HEK293 (cell line): ENCODE data around the gene TMEM87B.

ENCODE experiments used
- CTCF ChIA-PET: fragments of 350-600 bp; formaldehyde crosslinking; extraction: SDS; loops from one replicate; lab custom pipeline; 2021; ENCODE audit warnings: antibody characterized with exemption; lab: Yijun Ruan, JAX
- POLR2A ChIA-PET: fragments of 300-600 bp; formaldehyde crosslinking; extraction: SDS; loops from one replicate; lab custom pipeline; 2020; ENCODE audit warnings: antibody characterized with exemption, inconsistent platforms; lab: Yijun Ruan, JAX
- H3K27ac ChIP-seq: fragments of 200-500 bp; sonication (Bioruptor generic); 2 replicates; pipeline ENCODE4 v1.5.1; 2014; ENCODE audit warnings: low read depth, low read length, control low read depth, inconsistent platforms; ENCODE audit errors: extremely low read depth
- H3K36me3 ChIP-seq, 2 experiments: fragments of 200-500 bp in 1 of 2; sonication (Bioruptor generic) in 1 of 2; 1 replicate in 1 of 2; 2 replicates in 1 of 2; pipeline ENCODE4 v1.5.1; 2014 to 2017; ENCODE audit warnings: inconsistent platforms in 2 of 2, low read length in 2 of 2; ENCODE audit not compliant: control insufficient read depth in 2 of 2, insufficient read depth in 1 of 2
- H3K4me1 ChIP-seq: fragments of 200-500 bp; sonication (Bioruptor generic); 2 replicates; pipeline ENCODE4 v1.5.1; 2014; ENCODE audit warnings: mild to moderate bottlenecking, low read length, inconsistent platforms; ENCODE audit not compliant: control insufficient read depth, insufficient read depth
- H3K4me3 ChIP-seq: 2 replicates; pipeline ENCODE4 v1.5.1; 2011; ENCODE audit warnings: low read depth, mild to moderate bottlenecking, control low read depth, low read length, moderate library complexity
- H3K9me3 ChIP-seq: fragments of 200-500 bp; sonication (Bioruptor generic); 2 replicates; pipeline ENCODE4 v1.5.1; 2014; ENCODE audit warnings: low read depth, low read length, inconsistent platforms; ENCODE audit not compliant: control insufficient read depth, insufficient read depth
- FEZF1 ChIP-seq: fragments of 450-650 bp; formaldehyde crosslinking; IDR thresholded peaks from 2 replicates; pipeline ENCODE4 v1.5.1; 2016; ENCODE audit warnings: missing biosample characterization, missing genetic modification characterization
- HOXA7 ChIP-seq: sonication (generic); formaldehyde crosslinking; IDR thresholded peaks from 2 replicates; pipeline ENCODE4 v1.8.1; 2022; ENCODE audit warnings: missing genetic modification reagents, borderline replicate concordance
- IKZF3 ChIP-seq: fragments of 450-650 bp; IDR thresholded peaks from 2 replicates; pipeline ENCODE4 v1.5.0; 2018; ENCODE audit warnings: missing biosample characterization, mild to moderate bottlenecking, missing genetic modification characterization, moderate library complexity
- KLF16 ChIP-seq: fragments of 450-650 bp; formaldehyde crosslinking; IDR thresholded peaks from 2 replicates; pipeline ENCODE4 v1.5.1; 2017; ENCODE audit warnings: missing biosample characterization, missing genetic modification characterization
- KLF8 ChIP-seq: fragments of 450-650 bp; formaldehyde crosslinking; IDR thresholded peaks from 2 replicates; pipeline ENCODE4 v1.5.1; 2016; ENCODE audit warnings: missing biosample characterization, missing genetic modification characterization
- PRDM1 ChIP-seq: fragments of 450-650 bp; formaldehyde crosslinking; IDR thresholded peaks from 2 replicates; pipeline ENCODE4; 2016; ENCODE audit warnings: missing biosample characterization, missing genetic modification characterization
- YY2 ChIP-seq: fragments of 450-650 bp; formaldehyde crosslinking; IDR thresholded peaks from 2 replicates; pipeline ENCODE4 v1.5.1; 2016; ENCODE audit warnings: missing biosample characterization, missing genetic modification characterization
- ZBTB8A ChIP-seq: fragments of 450-650 bp; formaldehyde crosslinking; IDR thresholded peaks from 2 replicates; pipeline ENCODE4 v1.5.1; 2016; ENCODE audit warnings: missing biosample characterization, missing genetic modification characterization
- ZFP3 ChIP-seq: fragments of 450-650 bp; formaldehyde crosslinking; IDR thresholded peaks from 2 replicates; pipeline ENCODE4 v1.5.1; 2016; ENCODE audit warnings: low read depth, missing biosample characterization, missing genetic modification characterization
- ZNF10 ChIP-seq: fragments of 450-650 bp; formaldehyde crosslinking; IDR thresholded peaks from 2 replicates; pipeline ENCODE4 v1.5.1; 2017; ENCODE audit warnings: missing biosample characterization, missing genetic modification characterization
- ZNF114 ChIP-seq: fragments of 450-650 bp; formaldehyde crosslinking; IDR thresholded peaks from 2 replicates; pipeline ENCODE4 v1.5.0; 2017; ENCODE audit warnings: missing biosample characterization, missing genetic modification characterization
- ZNF16 ChIP-seq: fragments of 450-650 bp; formaldehyde crosslinking; IDR thresholded peaks from 2 replicates; pipeline ENCODE4 v1.5.1; 2016; ENCODE audit warnings: low read depth, missing biosample characterization, missing genetic modification characterization
- ZNF175 ChIP-seq: fragments of 450-650 bp; formaldehyde crosslinking; IDR thresholded peaks from 2 replicates; pipeline ENCODE4 v1.5.1; 2016; ENCODE audit warnings: missing biosample characterization, missing genetic modification characterization
- ZNF274 ChIP-seq, 2 experiments: fragments of 200-500 bp in 1 of 2; fragments of 450-650 bp in 1 of 2; sonication (Bioruptor generic) in 1 of 2; formaldehyde crosslinking in 1 of 2; IDR thresholded peaks; 2 replicates each; pipeline versions ENCODE4 v1.5.1 to v1.6.1; 2014 to 2016; ENCODE audit warnings: borderline replicate concordance in 1 of 2, inconsistent platforms in 1 of 2, low read length in 1 of 2, missing biosample characterization in 1 of 2, missing genetic modification characterization in 1 of 2
- ZNF280C ChIP-seq: fragments of 450-650 bp; formaldehyde crosslinking; IDR thresholded peaks from 2 replicates; pipeline ENCODE4 v1.5.1; 2016; ENCODE audit warnings: missing biosample characterization, missing genetic modification characterization
- ZNF302 ChIP-seq: fragments of 450-650 bp; formaldehyde crosslinking; IDR thresholded peaks from 2 replicates; pipeline ENCODE4 v1.5.1; 2016; ENCODE audit warnings: missing biosample characterization, missing genetic modification characterization, low read depth
- ZNF416 ChIP-seq: fragments of 450-650 bp; formaldehyde crosslinking; IDR thresholded peaks from 2 replicates; pipeline ENCODE4 v1.5.1; 2016; ENCODE audit warnings: missing biosample characterization, missing genetic modification characterization
- ZNF488 ChIP-seq: fragments of 450-650 bp; formaldehyde crosslinking; IDR thresholded peaks from 2 replicates; pipeline ENCODE4 v1.5.1; 2016; ENCODE audit warnings: missing biosample characterization, missing genetic modification characterization
- ZNF555 ChIP-seq: fragments of 450-650 bp; formaldehyde crosslinking; conservative IDR thresholded peaks from 2 replicates; pipeline ENCODE4 v1.5.1; 2017; ENCODE audit warnings: missing biosample characterization, mild to moderate bottlenecking, missing genetic modification characterization, inconsistent platforms
- ZNF571 ChIP-seq: fragments of 450-650 bp; formaldehyde crosslinking; IDR thresholded peaks from 2 replicates; pipeline ENCODE4 v1.5.0; 2017; ENCODE audit warnings: missing biosample characterization, missing genetic modification characterization
- ZNF621 ChIP-seq: fragments of 450-650 bp; formaldehyde crosslinking; IDR thresholded peaks from 2 replicates; pipeline ENCODE4 v1.5.1; 2017; ENCODE audit warnings: missing biosample characterization, missing genetic modification characterization
- ZNF692 ChIP-seq: fragments of 450-650 bp; formaldehyde crosslinking; IDR thresholded peaks from 2 replicates; pipeline ENCODE4 v1.5.1; 2016; ENCODE audit warnings: missing biosample characterization, missing genetic modification characterization
- ZNF747 ChIP-seq: fragments of 450-650 bp; formaldehyde crosslinking; IDR thresholded peaks from 2 replicates; pipeline ENCODE4 v1.5.1; 2016; ENCODE audit warnings: missing biosample characterization, missing genetic modification characterization
- ZNF837 ChIP-seq: fragments of 450-650 bp; formaldehyde crosslinking; IDR thresholded peaks from 2 replicates; pipeline ENCODE4 v1.5.1; 2016; ENCODE audit warnings: missing biosample characterization, missing genetic modification characterization
- ZSCAN4 ChIP-seq: fragments of 450-650 bp; formaldehyde crosslinking; IDR thresholded peaks from 2 replicates; pipeline ENCODE4 v1.5.1; 2017; ENCODE audit warnings: missing biosample characterization, missing genetic modification characterization
- ZSCAN5A ChIP-seq: fragments of 450-650 bp; formaldehyde crosslinking; IDR thresholded peaks from 2 replicates; pipeline ENCODE4 v1.5.1; 2016; ENCODE audit warnings: missing biosample characterization, missing genetic modification characterization

The TMEM87B gene

GRCh38 chr2:112093216-112093615, 38.1 kb downstream of the TMEM87B start (continued):
- TF ChIP-seq ZNF488 (tag by site-specific recombination), result no peak
- no peak for TF ChIP-seq ZNF114 (tag by site-specific recombination)
- TF ChIP-seq KLF16 (tag by site-specific recombination), result no peak
- TF ChIP-seq, all 188 proteins: peak for 0

GRCh38 chr2:112095681-112096080, 40.6 kb downstream of the TMEM87B start:
- ChIA-PET POLR2A (no interaction called here), CTCF (interaction anchor here (0.6 to 1.0 kb wide), 3 partner anchors 12 to 595 kb away, joined by 3 read pairs; no protein-coding TSS in a partner anchor)
- H3K27ac ChIP-seq, result no peak overlapping the region
- no peaks in the 10 kb centered on the region for H3K4me1 ChIP-seq
- H3K9me3 ChIP-seq, result no peaks in the 10 kb centered on the region
- H3K36me3 ChIP-seq, result peaks cover 10 to 15% of the 10 kb centered on the region in 2 experiments
- TF ChIP-seq YY2 (tag by site-specific recombination) (no peak), ZNF280C (tag by site-specific recombination) (no peak), IKZF3 (tag by site-specific recombination) (no peak), ZNF175 (tag by site-specific recombination) (no peak), ZNF16 (tag by site-specific recombination) (no peak), ZBTB8A (tag by site-specific recombination) (no peak), PRDM1 (tag by site-specific recombination) (no peak), ZSCAN4 (tag by site-specific recombination) (no peak), FEZF1 (tag by site-specific recombination) (no peak), HOXA7 (CRISPR knock-in tag) (no peak), ZNF571 (tag by site-specific recombination) (no peak), ZNF10 (tag by site-specific recombination) (no peak), ZNF274 (IDR thresholded peaks at IDR 0.05; ENCODE audit: low read length) (no peak), ZNF274 (tag by site-specific recombination; IDR thresholded peaks at IDR 0.05; ENCODE audit: borderline replicate concordance) (no peak), ZNF555 (tag by site-specific recombination) (no peak), ZNF747 (tag by site-specific recombination) (no peak)
- TF ChIP-seq, all 188 proteins: peak for 0
- no peak overlapping the region for H3K4me3 ChIP-seq

GRCh38 chr2:112096098-112096497, 41.0 kb downstream of the TMEM87B start:
- H3K27ac ChIP-seq, result no peak overlapping the region
- H3K9me3 ChIP-seq, result no peaks in the 10 kb centered on the region
- no peaks in the 10 kb centered on the region for H3K4me1 ChIP-seq
- CTCF ChIA-PET, result no interaction called here
- H3K4me3 ChIP-seq, result no peak overlapping the region
- POLR2A ChIA-PET, result no interaction called here
- peaks cover 10 to 15% of the 10 kb centered on the region in 2 experiments for H3K36me3 ChIP-seq
- TF ChIP-seq ZNF621 (tag by site-specific recombination) (no peak), ZNF416 (tag by site-specific recombination) (no peak), ZNF692 (no peak), KLF8 (tag by site-specific recombination) (no peak), ZFP3 (tag by site-specific recombination) (no peak), ZNF10 (tag by site-specific recombination) (no peak), ZNF302 (tag by site-specific recombination) (no peak), ZSCAN5A (tag by site-specific recombination) (no peak), ZNF837 (tag by site-specific recombination) (no peak)
